Measurements from ENCODE around the gene CBFA2T3. TPM values are rescaled to one million over a fixed set of nuclear protein-coding genes. Genes with fewer than 3 reads are reported as not detected.

CBFA2T3 gene
- total and polyA plus RNA-seq, 9 donors: 0.53 to 2.8 (median 1.2) TPM; not detected in 1

GRCh38 chr16:88855736-88856121 lies 121.3 kb downstream of the CBFA2T3 start:
- intact Hi-C loops (cut with DNase I): loop anchor here in 3 of 4 donors (2.0 to 5.0 kb wide), 3 partner anchors 38 to 43 kb away; partner anchors contain the start of gene APRT (in 1 of the 3)
- no peaks in the 10 kb centered on the region for H3K9me3 ChIP-seq
- peaks cover 5% of the 10 kb centered on the region for H3K4me1 ChIP-seq (ENCODE audit: insufficient read depth)
- H3K27me3 ChIP-seq: no peaks in the 10 kb centered on the region
- H3K27ac ChIP-seq: peak overlapping the region in 1 of 2 donors; percentile 10
- no peaks in the 10 kb centered on the region for H3K36me3 ChIP-seq
- WGBS, 3 donors: 72 to 82% (median 79%) methylated on average over 13 of the region's 13 CpGs
- DNase-seq: peak in 3 of 5 donors; percentile 45 to 52 (median 46)
- peak overlapping the region; percentile 75 for H3K4me3 ChIP-seq
- no peak for TF ChIP-seq POLR2A (IDR thresholded peaks at IDR 0.05)
- TF ChIP-seq EP300 (IDR thresholded peaks at IDR 0.05): no peak
- no peak for TF ChIP-seq CTCF (IDR thresholded peaks at IDR 0.05)

- 88 to 90% (median 89%) methylated on average over 8 of the region's 8 CpGs for WGBS, 3 donors
- Histone ChIP-seq H3K27ac (no peak overlapping the region), H3K4me1 (ENCODE audit: insufficient read depth) (peaks cover 5% of the 10 kb centered on the region), H3K9me3 (no peaks in the 10 kb centered on the region), H3K4me3 (no peak overlapping the region), H3K36me3 (no peaks in the 10 kb centered on the region), H3K27me3 (no peaks in the 10 kb centered on the region)
- intact Hi-C loops (cut with DNase I): loop anchor here in 2 of 4 donors (5.0 kb wide), 2 partner anchors 38 to 43 kb away; partner anchors contain the start of gene APRT (in 1 of the 2)
- TF ChIP-seq EP300 (IDR thresholded peaks at IDR 0.05) (no peak), POLR2A (IDR thresholded peaks at IDR 0.05) (no peak), CTCF (IDR thresholded peaks at IDR 0.05) (no peak)
- no peak for DNase-seq
Observed at GRCh38 chr16:88855176-88855575, 121.8 kb downstream of the CBFA2T3 start.

GRCh38 chr16:88854306-88855111 lies 122.5 kb downstream of the CBFA2T3 start:
- Histone ChIP-seq H3K27me3 (no peaks in the 10 kb centered on the region), H3K36me3 (no peaks in the 10 kb centered on the region), H3K9me3 (no peaks in the 10 kb centered on the region), H3K4me3 (no peak overlapping the region), H3K27ac (no peak overlapping the region), H3K4me1 (ENCODE audit: insufficient read depth) (peaks cover 5% of the 10 kb centered on the region)
- WGBS, 3 donors: 70 to 79% (median 74%) methylated on average over 19 to 20 of the region's 20 CpGs
- peak in 1 of 5 donors; percentile 34 for DNase-seq
- intact Hi-C loops (cut with DNase I): loop anchor here in 2 of 4 donors (5.0 kb wide), 2 partner anchors 37 to 42 kb away; partner anchors contain the start of gene APRT (in 1 of the 2)
- TF ChIP-seq EP300 (IDR thresholded peaks at IDR 0.05) (no peak), POLR2A (IDR thresholded peaks at IDR 0.05) (no peak), CTCF (IDR thresholded peaks at IDR 0.05) (no peak)

- DNase-seq: no peak
- 76 to 82% (median 81%) methylated on average over 17 of the region's 17 CpGs for WGBS, 3 donors
Observed at GRCh38 chr16:88853325-88853941, 123.6 kb downstream of the CBFA2T3 start.

More at GRCh38 chr16:88853325-88853941, 123.6 kb downstream of the CBFA2T3 start:
- Histone ChIP-seq H3K27ac (no peak overlapping the region), H3K4me1 (ENCODE audit: insufficient read depth) (peaks cover 5% of the 10 kb centered on the region), H3K36me3 (no peaks in the 10 kb centered on the region), H3K27me3 (no peaks in the 10 kb centered on the region), H3K4me3 (no peak overlapping the region), H3K9me3 (no peaks in the 10 kb centered on the region)
- no peak for TF ChIP-seq POLR2A (IDR thresholded peaks at IDR 0.05)
- TF ChIP-seq CTCF (IDR thresholded peaks at IDR 0.05): no peak
- no peak for TF ChIP-seq EP300 (IDR thresholded peaks at IDR 0.05)
- intact Hi-C loops (cut with DNase I): no loop called here
